A673 (cell line): Measurements from ENCODE around the gene JAG2. TPM values are rescaled to one million over a fixed set of nuclear protein-coding genes. Genes with fewer than 3 reads are reported as not detected.

Experiments used
- BruUV-seq: library from RNA; stranded (reverse); fragments of 400-500 nt; replicated peaks from 2 replicates; lab custom pipeline; 2021; lab: Mats Ljungman, UMichigan
- CTCF ChIA-PET: fragments of 300-600 bp; sonication (Branson Sonifier 250); formaldehyde crosslinking; loops from one replicate; lab custom pipeline; 2022; ENCODE audit warnings: antibody characterized with exemption; lab: Charles Lee
- POLR2A ChIA-PET: fragments of 300-600 bp; sonication (Branson Sonifier 250); formaldehyde crosslinking; loops from one replicate; lab custom pipeline; 2022; ENCODE audit warnings: antibody characterized with exemption; ENCODE audit not compliant: low non-redundant PET; lab: Charles Lee
- DNase-seq: peaks from one replicate; pipeline ENCODE4 v3.0.0-alpha.2; 2015; ENCODE audit warnings: low spot score
- H3K27ac ChIP-seq: fragments of 200-600 bp; sonication (generic); 2 replicates; pipeline ENCODE4 v1.5.1; 2016; ENCODE audit warnings: mixed run types, low read depth, mild to moderate bottlenecking, mixed read lengths, antibody characterized with exemption, low read length; ENCODE audit not compliant: poor library complexity, severe bottlenecking
- H3K27me3 ChIP-seq: fragments of 200-600 bp; sonication (generic); replicated peaks from 2 replicates; pipeline ENCODE4 v1.6.1; 2017; ENCODE audit warnings: mixed run types, low read depth, mild to moderate bottlenecking, mixed read lengths, antibody characterized with exemption, low read length; ENCODE audit not compliant: insufficient read depth, poor library complexity
- H3K36me3 ChIP-seq: fragments of 200-600 bp; sonication (generic); 2 replicates; pipeline ENCODE4 v1.6.1; 2016; ENCODE audit warnings: mixed run types, mild to moderate bottlenecking, mixed read lengths, antibody characterized with exemption, low read length; ENCODE audit not compliant: insufficient read depth, poor library complexity, severe bottlenecking
- H3K4me1 ChIP-seq: fragments of 200-600 bp; sonication (generic); 2 replicates; pipeline ENCODE4 v1.6.1; 2017; ENCODE audit warnings: mixed run types, mild to moderate bottlenecking, mixed read lengths, antibody characterized with exemption, low read length; ENCODE audit not compliant: insufficient read depth, poor library complexity, severe bottlenecking
- H3K4me3 ChIP-seq: fragments of 200-600 bp; sonication (generic); 2 replicates; pipeline ENCODE4 v1.5.1; 2016; ENCODE audit warnings: low read depth, mixed run types, mild to moderate bottlenecking, mixed read lengths, low read length; ENCODE audit not compliant: poor library complexity, severe bottlenecking
- H3K9me3 ChIP-seq: fragments of 200-600 bp; sonication (generic); 2 replicates; pipeline ENCODE4 v1.6.1; 2016; ENCODE audit warnings: mixed run types, low read depth, mild to moderate bottlenecking, mixed read lengths, antibody characterized with exemption, low read length; ENCODE audit not compliant: poor library complexity, severe bottlenecking
- EZH2 ChIP-seq: fragments of 200-600 bp; sonication (generic); IDR thresholded peaks from 2 replicates; pipeline ENCODE4 v1.6.1; 2017; ENCODE audit warnings: borderline replicate concordance, low read depth, mild to moderate bottlenecking, mixed read lengths, antibody characterized with exemption, low read length; ENCODE audit not compliant: poor library complexity, severe bottlenecking
- intact Hi-C: fragments of 100-400 bp; cut with micrococcal nuclease; formaldehyde crosslinking; loops from one replicate; pipeline ENCODE4 v1.10.0; 2022; ENCODE audit not compliant: unreplicated experiment
- total RNA-seq: library from RNA; stranded (reverse); gene quantifications from 2 replicates; pipeline ENCODE4 v1.2.3, GENCODE V29; 2021
- TF ChIP-seq, protein P1 (sequence below): fragments of 300-800, 200-600 bp; sonication (generic); conservative IDR thresholded peaks from 2 replicates; pipeline ENCODE4 v1.5.1; 2017; ENCODE audit warnings: low read depth, mild to moderate bottlenecking, antibody characterized with exemption, low read length, moderate library complexity, mixed read lengths

The JAG2 gene
- total RNA-seq, 1 experiment from 2014 or later = 14.3 TPM

- ChIA-PET CTCF (no interaction called here), POLR2A (no interaction called here)
- no peak for DNase-seq
Measured at GRCh38 chr14:105146976-105147635, 21.5 kb downstream of the JAG2 start.

DNA sequence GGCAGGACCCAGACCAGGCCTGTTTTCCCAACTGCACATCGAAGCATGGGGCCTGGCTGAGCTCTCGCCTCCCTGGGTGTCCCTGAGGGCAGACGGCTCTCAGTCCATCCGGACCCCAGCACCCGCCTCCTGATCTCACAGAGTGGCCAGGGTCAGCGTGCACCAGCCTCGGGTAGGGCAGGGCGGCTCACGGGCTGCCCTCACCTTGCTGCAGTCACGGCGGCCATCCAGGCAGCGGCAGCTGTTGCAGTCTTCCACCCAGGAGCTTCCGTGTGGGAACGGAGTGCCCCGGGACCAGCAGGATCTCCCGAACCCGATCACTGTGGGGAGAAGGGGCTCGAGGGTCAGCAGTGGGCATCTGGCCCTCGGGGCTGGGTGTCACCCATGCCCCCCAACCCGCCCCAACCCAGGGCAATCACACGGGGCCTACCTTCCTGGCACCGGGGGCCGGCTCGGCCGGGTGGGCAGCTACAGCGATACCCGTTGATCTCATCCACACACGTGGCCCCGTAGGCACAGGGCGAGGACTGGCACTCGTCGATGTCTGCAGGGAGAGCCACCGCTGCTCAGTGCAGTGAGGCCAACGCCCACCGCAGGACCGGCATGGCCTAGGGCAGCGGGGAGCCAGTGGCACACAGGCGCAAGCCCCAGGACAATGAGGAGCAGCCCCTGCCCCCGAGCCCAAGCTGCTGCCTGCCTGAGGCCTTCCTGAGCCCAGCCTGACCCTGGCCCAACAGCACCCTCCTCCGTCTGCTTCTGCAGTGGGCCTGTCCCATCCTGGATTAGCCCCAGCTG, 22.2 kb downstream of the JAG2 start:
- Histone ChIP-seq H3K27ac (no peak overlapping the region), H3K27me3 (no peaks in the 10 kb centered on the region), H3K9me3 (no peaks in the 10 kb centered on the region), H3K4me1 (no peaks in the 10 kb centered on the region), H3K4me3 (no peak overlapping the region), H3K36me3 (no peaks in the 10 kb centered on the region)
- ChIA-PET POLR2A (no interaction called here), CTCF (no interaction called here)
- no TSS peak for BruUV-seq
- intact Hi-C loops = no loop called here
- no peak for DNase-seq
- TF ChIP-seq, protein P1, sequence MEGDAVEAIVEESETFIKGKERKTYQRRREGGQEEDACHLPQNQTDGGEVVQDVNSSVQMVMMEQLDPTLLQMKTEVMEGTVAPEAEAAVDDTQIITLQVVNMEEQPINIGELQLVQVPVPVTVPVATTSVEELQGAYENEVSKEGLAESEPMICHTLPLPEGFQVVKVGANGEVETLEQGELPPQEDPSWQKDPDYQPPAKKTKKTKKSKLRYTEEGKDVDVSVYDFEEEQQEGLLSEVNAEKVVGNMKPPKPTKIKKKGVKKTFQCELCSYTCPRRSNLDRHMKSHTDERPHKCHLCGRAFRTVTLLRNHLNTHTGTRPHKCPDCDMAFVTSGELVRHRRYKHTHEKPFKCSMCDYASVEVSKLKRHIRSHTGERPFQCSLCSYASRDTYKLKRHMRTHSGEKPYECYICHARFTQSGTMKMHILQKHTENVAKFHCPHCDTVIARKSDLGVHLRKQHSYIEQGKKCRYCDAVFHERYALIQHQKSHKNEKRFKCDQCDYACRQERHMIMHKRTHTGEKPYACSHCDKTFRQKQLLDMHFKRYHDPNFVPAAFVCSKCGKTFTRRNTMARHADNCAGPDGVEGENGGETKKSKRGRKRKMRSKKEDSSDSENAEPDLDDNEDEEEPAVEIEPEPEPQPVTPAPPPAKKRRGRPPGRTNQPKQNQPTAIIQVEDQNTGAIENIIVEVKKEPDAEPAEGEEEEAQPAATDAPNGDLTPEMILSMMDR = no peak
- TF ChIP-seq EZH2 = no peak

More at GRCh38 chr14:105146976-105147635, 21.5 kb downstream of the JAG2 start:
- no peak for TF ChIP-seq EZH2
- Histone ChIP-seq H3K27me3 (no peaks in the 10 kb centered on the region), H3K36me3 (no peaks in the 10 kb centered on the region), H3K4me3 (no peak overlapping the region), H3K4me1 (no peaks in the 10 kb centered on the region), H3K9me3 (no peaks in the 10 kb centered on the region), H3K27ac (no peak overlapping the region)
- no TSS peak for BruUV-seq
- intact Hi-C loops = no loop called here

- TF ChIP-seq, protein P1 = no peak
- no peak for TF ChIP-seq EZH2
- H3K36me3 ChIP-seq = peaks cover 1% of the 10 kb centered on the region
- H3K9me3 ChIP-seq = no peaks in the 10 kb centered on the region
- intact Hi-C loops = no loop called here
- BruUV-seq = no TSS peak
- ChIA-PET POLR2A (no interaction called here), CTCF (no interaction called here)
- no peaks in the 10 kb centered on the region for H3K4me1 ChIP-seq
- no peak overlapping the region for H3K27ac ChIP-seq
- DNase-seq = no peak
- H3K27me3 ChIP-seq = no peaks in the 10 kb centered on the region
- no peak overlapping the region for H3K4me3 ChIP-seq
Measured at GRCh38 chr14:105145381-105146180, 23.0 kb downstream of the JAG2 start.
